Ovary (tissue), 9 donors: ENCODE results near the gene C3orf20. TPM values are rescaled to one million over a fixed set of nuclear protein-coding genes. Genes with fewer than 3 reads are reported as not detected.

Experiments
- DNase-seq, 5 donors: peaks; one replicate each; pipeline ENCODE4 v3.0.0-alpha.2; 2019 to 2020
- H3K27ac ChIP-seq, 2 donors: fragments of 200-600 bp; one replicate each; pipeline versions ENCODE4 v1.5.1 to v1.8.0; 2019 to 2022
- H3K27me3 ChIP-seq: fragments of 200-600 bp; one replicate; pipeline ENCODE4 v1.8.0; 2022
- H3K36me3 ChIP-seq: fragments of 200-600 bp; sonication (generic); one replicate; pipeline ENCODE4 v1.5.1; 2019
- H3K4me1 ChIP-seq: one replicate; pipeline ENCODE4 v1.8.1; 2013; ENCODE audit warnings: mild to moderate bottlenecking, moderate library complexity; ENCODE audit not compliant: insufficient read depth
- H3K4me3 ChIP-seq: fragments of 200-600 bp; sonication (generic); one replicate; pipeline ENCODE4 v1.5.1; 2017
- H3K9me3 ChIP-seq, 2 donors: fragments of 200-600 bp in 1 of 2; sonication (generic) in 1 of 2; one replicate each; pipeline versions ENCODE4 v1.5.1 to v1.8.1; 2013 to 2019; ENCODE audit warnings: mild to moderate bottlenecking in 1 of 2, moderate library complexity in 1 of 2
- EP300 ChIP-seq: sonication (generic); formaldehyde crosslinking; IDR thresholded peaks from one replicate; pipeline ENCODE4 v1.6.1; 2017; ENCODE audit warnings: antibody characterized with exemption
- POLR2A ChIP-seq: fragments of 450-650 bp; IDR thresholded peaks from one replicate; pipeline ENCODE4 v1.6.1; 2017; ENCODE audit warnings: antibody characterized with exemption, mild to moderate bottlenecking, moderate library complexity
- WGBS, 3 donors: extraction: QIAGEN DNeasy Blood & Tissue Kit in 1 of 3; methylation state at CpG; one replicate each; pipeline versions ENCODE4 v1.1.5 to v1.1.7; 2013 to 2017; 5-methylcytosine and 5-hydroxymethylcytosine counted together
- intact Hi-C, 4 donors: fragments of 100-400 bp; cut with DNase I; formaldehyde crosslinking; loops; one replicate each; pipeline versions ENCODE4 v1.11.0 to v1.15.1; 2022 to 2023
- polyA plus RNA-seq, 2 donors: library from polyadenylated mRNA; stranded (reverse); fragments of 200-250 nt in 1 of 2; fragments of 350-450 nt in 1 of 2; fragmentation: Illumina TruSeq in 1 of 2; extraction: RNeasy Lipid Tissue Mini Kit (QIAGEN cat#74804) in 1 of 2; gene quantifications; one replicate each; pipeline ENCODE4 v1.2.3, GENCODE V29; 2013 to 2014
- total RNA-seq, 7 donors: library from RNA; depleted of rRNA in 2 of 7; stranded (reverse); fragments of >200 nt in 2 of 7; fragmentation: NEBNext Ultra II Directional in 3 of 7; extraction: Animal tissue kit (Norgen Biotek cat#: 25700) in 3 of 7; gene quantifications; one replicate each; pipeline versions ENCODE4 v1.1.0 to v1.2.4, GENCODE V29; 2016 to 2023
- TF ChIP-seq, protein P1 (sequence below), 3 donors: fragments of 450-650 bp in 2 of 3; fragments of 200-600 bp in 1 of 3; IDR thresholded peaks; one replicate each; pipeline versions ENCODE4 v1.5.1 to v1.8.0; 2016 to 2022; ENCODE audit warnings: antibody characterized with exemption in 3 of 3, mild to moderate bottlenecking in 1 of 3
- donor health status: DM: no; HTN: no; CAD: no; lungs with moderate emphysema.
- donor health status: DM: no; HTN: no; CAD: no.
- donor health status: Bipolar disorder and iron deficiency.
- donor health status: DM: yes; HTN: yes; CAD: no.
- donor health status: DM: no; HTN: no; CAD: no.
- donor health status: DM: yes; HTN: yes; CAD: no.

C3orf20 gene
- total and polyA plus RNA-seq, 9 donors, result 0.08 to 0.17 (median 0.11) TPM; not detected in 3

DNA sequence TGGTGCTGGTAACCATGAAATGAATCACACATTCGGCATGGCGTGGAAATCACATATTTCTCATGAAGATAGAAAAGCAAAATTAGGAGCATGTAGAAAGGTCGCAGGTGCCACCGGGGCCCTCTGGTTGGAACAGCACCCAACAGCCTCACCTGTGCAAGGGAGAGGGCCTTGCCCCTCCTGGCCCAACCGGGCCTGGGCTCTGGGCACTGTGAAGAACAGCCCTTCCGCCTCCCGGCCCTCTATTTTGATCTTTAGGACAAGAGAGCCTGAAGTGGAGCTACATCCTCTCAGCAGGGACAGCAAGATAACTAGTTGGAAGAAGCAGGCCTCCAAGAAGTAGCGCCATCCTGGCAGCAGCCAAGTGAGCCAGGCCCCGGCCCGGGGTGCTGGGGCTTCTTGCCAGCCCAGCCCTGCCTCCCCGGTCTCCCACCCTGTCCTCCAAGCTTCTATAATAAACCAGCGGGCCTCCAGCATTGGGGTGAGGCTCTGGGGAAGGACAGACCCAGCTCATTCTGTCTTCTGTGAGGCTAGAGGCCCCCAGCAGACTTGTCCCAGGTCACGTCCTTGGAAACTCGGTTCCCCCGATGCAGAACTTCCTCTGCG lies 97.7 kb downstream of the C3orf20 start:
- H3K4me3 ChIP-seq, result no peak overlapping the region
- H3K4me1 ChIP-seq, result no peaks in the 10 kb centered on the region
- TF ChIP-seq EP300, result no peak
- TF ChIP-seq POLR2A, result no peak
- TF ChIP-seq, protein P1, sequence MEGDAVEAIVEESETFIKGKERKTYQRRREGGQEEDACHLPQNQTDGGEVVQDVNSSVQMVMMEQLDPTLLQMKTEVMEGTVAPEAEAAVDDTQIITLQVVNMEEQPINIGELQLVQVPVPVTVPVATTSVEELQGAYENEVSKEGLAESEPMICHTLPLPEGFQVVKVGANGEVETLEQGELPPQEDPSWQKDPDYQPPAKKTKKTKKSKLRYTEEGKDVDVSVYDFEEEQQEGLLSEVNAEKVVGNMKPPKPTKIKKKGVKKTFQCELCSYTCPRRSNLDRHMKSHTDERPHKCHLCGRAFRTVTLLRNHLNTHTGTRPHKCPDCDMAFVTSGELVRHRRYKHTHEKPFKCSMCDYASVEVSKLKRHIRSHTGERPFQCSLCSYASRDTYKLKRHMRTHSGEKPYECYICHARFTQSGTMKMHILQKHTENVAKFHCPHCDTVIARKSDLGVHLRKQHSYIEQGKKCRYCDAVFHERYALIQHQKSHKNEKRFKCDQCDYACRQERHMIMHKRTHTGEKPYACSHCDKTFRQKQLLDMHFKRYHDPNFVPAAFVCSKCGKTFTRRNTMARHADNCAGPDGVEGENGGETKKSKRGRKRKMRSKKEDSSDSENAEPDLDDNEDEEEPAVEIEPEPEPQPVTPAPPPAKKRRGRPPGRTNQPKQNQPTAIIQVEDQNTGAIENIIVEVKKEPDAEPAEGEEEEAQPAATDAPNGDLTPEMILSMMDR (IDR thresholded peaks at IDR 0.05), result no peak
- peak in 1 of 5 donors; percentile 5 for DNase-seq
- no peaks in the 10 kb centered on the region for H3K36me3 ChIP-seq
- WGBS, 3 donors, result 85 to 90% (median 88%) methylated on average over 15 to 16 of the region's 16 CpGs
- intact Hi-C loops, result no loop called here
- no peak overlapping the region for H3K27ac ChIP-seq
- no peaks in the 10 kb centered on the region for H3K9me3 ChIP-seq
- H3K27me3 ChIP-seq, result no peaks in the 10 kb centered on the region

DNA sequence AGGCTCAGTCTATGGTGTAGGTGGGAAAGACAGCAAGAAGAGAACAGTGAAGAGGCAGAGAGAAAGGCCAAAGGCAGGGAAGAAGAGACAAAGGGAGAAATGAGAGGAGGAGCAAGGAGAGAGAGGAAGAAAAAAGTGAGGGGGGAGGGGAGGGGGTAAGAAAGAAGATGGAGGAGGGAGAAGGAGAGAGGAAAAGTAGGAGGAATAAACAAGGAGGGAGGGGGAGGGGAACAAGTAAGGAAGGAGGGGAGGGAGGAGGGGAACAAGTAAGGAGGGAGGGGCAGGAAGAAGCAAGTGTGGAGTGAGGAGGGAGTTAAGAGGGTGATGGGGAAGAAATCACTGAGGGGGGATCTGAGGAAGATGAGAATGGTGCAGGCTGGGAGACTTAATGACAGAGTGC lies 98.3 kb downstream of the C3orf20 start:
- no peaks in the 10 kb centered on the region for H3K27me3 ChIP-seq
- no peak for DNase-seq
- no peak overlapping the region for H3K27ac ChIP-seq
- H3K4me3 ChIP-seq, result no peak overlapping the region
- intact Hi-C loops, result no loop called here
- no peaks in the 10 kb centered on the region for H3K9me3 ChIP-seq
- TF ChIP-seq, protein P1 (IDR thresholded peaks at IDR 0.05), result no peak
- TF ChIP-seq POLR2A (no peak), EP300 (no peak)
- H3K4me1 ChIP-seq, result no peaks in the 10 kb centered on the region
- H3K36me3 ChIP-seq, result no peaks in the 10 kb centered on the region

DNA sequence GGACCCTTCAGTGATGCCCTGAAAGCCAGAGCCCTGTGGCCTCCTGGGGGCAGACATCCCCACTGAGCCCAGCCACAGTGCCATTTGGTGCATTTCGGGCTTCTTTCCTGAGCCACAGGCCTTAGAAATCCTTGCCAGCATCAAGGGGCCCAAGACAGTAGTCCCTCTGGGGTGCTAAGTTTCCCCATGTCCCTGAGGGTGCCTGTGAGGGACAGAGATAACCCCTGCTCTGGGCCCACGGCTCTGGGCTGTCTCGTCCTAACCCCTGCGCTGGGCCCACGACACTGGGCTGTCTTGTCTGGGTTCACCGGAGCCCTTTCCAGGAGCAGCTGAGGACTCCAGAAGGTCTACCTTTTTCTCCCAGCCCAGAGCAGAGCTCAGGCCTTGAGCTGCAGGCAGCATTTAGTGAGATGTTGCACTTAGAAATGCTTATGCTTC lies 98.8 kb downstream of the C3orf20 start:
- Histone ChIP-seq H3K4me1 (no peaks in the 10 kb centered on the region), H3K27ac (no peak overlapping the region), H3K36me3 (no peaks in the 10 kb centered on the region), H3K4me3 (no peak overlapping the region), H3K9me3 (no peaks in the 10 kb centered on the region), H3K27me3 (no peaks in the 10 kb centered on the region)
- TF ChIP-seq, protein P1 (IDR thresholded peaks at IDR 0.05), result no peak
- TF ChIP-seq EP300, result no peak
- TF ChIP-seq POLR2A, result no peak
- intact Hi-C loops, result no loop called here
- WGBS, 3 donors, result 87 to 90% (median 89%) methylated on average over 6 of the region's 6 CpGs
- peak in 1 of 5 donors; percentile 8 for DNase-seq

DNA sequence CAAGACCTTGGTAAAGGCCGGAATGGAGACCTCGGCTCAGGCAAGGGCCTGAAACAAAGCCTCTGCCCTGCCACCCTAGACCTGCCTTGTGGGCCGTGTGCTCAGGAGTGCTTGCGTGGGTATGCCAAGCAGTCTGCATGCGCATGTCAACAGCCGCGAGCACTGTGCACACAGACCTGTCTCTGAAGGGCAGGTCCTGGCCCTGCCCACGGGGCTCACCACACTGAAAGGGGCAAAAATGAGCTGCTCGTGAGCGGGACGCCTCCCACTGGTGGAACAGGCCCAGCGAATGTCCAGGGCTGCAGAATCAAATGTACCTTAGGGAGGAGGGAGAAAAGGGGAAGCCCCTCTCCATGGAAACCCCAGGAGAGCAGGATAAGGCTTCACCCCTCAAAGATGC lies 99.5 kb downstream of the C3orf20 start:
- intact Hi-C loops, result no loop called here
- 88 to 90% (median 90%) methylated on average over 12 of the region's 12 CpGs for WGBS, 3 donors

More for the DNA sequence above, 99.5 kb downstream of the C3orf20 start:
- H3K36me3 ChIP-seq, result no peaks in the 10 kb centered on the region
- peak in 2 of 5 donors; percentile 8 to 9 for DNase-seq
- H3K9me3 ChIP-seq, result no peaks in the 10 kb centered on the region
- no peaks in the 10 kb centered on the region for H3K27me3 ChIP-seq
- H3K4me3 ChIP-seq, result no peak overlapping the region
- no peaks in the 10 kb centered on the region for H3K4me1 ChIP-seq
- H3K27ac ChIP-seq, result no peak overlapping the region
- TF ChIP-seq EP300 (no peak), POLR2A (no peak)
- TF ChIP-seq, protein P1 (IDR thresholded peaks at IDR 0.05), result no peak
